Epithelial cell of proximal tubule (primary cell): ENCODE measurements around the gene FAM83E. TPM values are rescaled to one million over a fixed set of nuclear protein-coding genes. Genes with fewer than 3 reads are reported as not detected.

ENCODE experiments used
- DNase-seq: peaks from one replicate; pipeline ENCODE4 v3.0.0-alpha.2; 2011; ENCODE audit warnings: low read depth
- H3K4me3 ChIP-seq: 2 replicates; pipeline ENCODE4 v1.5.1; 2011; ENCODE audit warnings: low read depth, mild to moderate bottlenecking, low read length
- CTCF ChIP-seq: conservative IDR thresholded peaks from 2 replicates; pipeline ENCODE4 v1.5.1; 2012; ENCODE audit warnings: low read depth, mild to moderate bottlenecking, low read length
- total RNA-seq: library from RNA; depleted of rRNA; stranded (reverse); fragments of >200 nt; gene quantifications from 2 replicates; pipeline ENCODE4 v1.2.3, GENCODE V29; 2015

The FAM83E gene
- total RNA-seq, 1 donor from 2014 or later, result 0.40 TPM

GRCh38 chr19:48607359-48607755, 7.5 kb downstream of the FAM83E start:
- no peak for TF ChIP-seq CTCF
- no peak overlapping the region for H3K4me3 ChIP-seq

DNA sequence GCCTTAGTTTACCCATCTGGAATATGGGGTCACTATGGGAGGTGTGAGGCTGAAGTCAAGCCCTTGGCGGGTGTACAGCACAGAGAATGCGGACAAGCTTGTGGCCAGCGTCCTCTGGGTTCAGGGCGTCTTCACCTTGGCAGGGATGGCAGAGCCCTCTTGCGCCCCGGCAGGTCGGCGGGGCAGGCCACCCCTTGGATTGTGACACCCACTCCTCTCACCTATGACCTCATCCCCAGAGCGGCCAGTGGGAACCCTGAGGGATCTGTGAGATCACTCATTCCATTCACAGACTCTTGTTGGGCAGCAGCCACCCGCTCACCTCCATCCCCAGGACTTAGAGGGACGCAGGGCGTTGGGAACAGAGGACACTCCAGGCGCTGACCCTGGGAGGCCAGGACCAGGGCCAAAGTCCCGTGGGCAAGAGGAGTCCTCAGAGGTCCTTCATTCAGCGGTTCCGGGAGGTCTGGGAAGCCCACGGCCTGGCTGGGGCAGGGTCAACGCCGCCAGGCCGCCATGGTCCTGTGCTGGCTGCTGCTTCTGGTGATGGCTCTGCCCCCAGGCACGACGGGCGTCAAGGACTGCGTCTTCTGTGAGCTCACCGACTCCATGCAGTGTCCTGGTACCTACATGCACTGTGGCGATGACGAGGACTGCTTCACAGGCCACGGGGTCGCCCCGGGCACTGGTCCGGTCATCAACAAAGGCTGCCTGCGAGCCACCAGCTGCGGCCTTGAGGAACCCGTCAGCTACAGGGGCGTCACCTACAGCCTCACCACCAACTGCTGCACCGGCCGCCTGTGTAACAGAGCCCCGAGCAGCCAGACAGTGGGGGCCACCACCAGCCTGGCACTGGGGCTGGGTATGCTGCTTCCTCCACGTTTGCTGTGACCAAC, 8.2 kb downstream of the FAM83E start, which contains the start of gene SPACA4:
Gene SPACA4, plus strand, starts transcription at position 280 of the 896 bp plus-strand sequence. Its CDS starts 237 bp downstream, at position 517.
- DNase-seq, result no peak
- H3K4me3 ChIP-seq, result no peak within 1 kb of the TSS
- TF ChIP-seq CTCF, result no peak

More at GRCh38 chr19:48607359-48607755, 7.5 kb downstream of the FAM83E start:
- DNase-seq, result no peak

GRCh38 chr19:48603850-48604249, 11.0 kb downstream of the FAM83E start:
- TF ChIP-seq CTCF, result no peak
- no peak overlapping the region for H3K4me3 ChIP-seq
- no peak for DNase-seq

DNA sequence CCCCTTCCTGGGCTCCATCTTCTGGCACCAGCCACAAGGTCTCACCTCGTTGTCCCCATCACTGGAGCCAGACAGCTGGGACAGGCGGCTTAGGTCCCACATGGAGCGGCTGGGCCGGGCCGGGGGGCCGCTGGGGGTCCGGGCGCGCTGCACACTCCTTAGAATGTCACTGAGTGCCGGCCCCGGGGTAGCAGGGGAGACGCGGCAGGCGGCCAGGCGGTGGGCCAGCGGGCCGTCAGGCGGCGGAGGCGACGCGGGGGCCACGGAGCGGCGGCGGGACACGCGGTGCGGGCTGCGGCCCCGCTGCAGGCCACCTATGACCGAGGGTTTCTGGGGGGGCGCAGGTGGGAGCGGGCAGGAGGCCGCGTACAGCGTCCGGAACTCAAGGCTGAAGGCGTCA, 11.4 kb downstream of the FAM83E start:
- no peak for DNase-seq
- TF ChIP-seq CTCF, result no peak

GRCh38 chr19:48603001-48603400, 11.9 kb downstream of the FAM83E start:
- DNase-seq, result no peak
- TF ChIP-seq CTCF, result no peak
- no peak overlapping the region for H3K4me3 ChIP-seq

More for the DNA sequence above, 11.4 kb downstream of the FAM83E start:
- H3K4me3 ChIP-seq, result no peak overlapping the region

DNA sequence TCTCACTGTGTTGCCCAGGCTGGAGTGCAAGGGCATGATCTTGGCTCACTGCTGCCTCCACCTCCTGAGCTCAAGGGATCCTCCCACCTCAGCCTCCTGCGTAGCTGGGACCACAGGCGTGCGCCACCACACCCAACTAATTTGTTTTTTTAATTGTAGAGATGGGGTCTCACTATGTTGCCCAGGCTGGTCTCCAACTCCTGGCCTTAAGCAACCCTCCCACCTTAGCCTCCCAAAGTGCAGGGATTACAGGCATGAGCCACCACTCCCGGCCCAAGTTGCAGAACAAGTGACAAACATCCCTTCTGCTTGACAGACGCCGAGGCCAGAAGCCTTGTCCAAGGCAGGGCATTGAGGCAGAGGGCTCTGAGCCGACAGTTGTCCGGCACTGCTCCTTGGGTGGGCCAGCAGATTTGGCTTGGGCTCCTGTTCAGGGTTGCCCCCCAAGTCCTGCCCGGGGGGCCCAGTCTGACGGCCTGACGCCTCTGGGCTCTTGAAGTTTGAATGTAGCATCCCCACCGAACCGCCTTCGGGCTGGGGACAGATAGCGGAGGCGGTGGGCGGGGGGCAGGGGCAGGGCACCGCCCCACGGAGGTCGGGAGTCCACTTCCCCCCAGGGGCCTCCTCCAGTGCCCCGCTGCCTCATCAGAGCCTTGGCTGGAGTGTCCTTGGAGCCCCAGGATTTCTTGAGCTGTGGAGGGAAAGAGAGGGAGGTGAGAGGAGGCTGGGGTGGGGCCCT, 14.0 kb downstream of the FAM83E start:
- no peak for TF ChIP-seq CTCF
- no peak overlapping the region for H3K4me3 ChIP-seq
- no peak for DNase-seq
